ENCODE results near the gene CCDC85B.

CCDC85B gene

DNA sequence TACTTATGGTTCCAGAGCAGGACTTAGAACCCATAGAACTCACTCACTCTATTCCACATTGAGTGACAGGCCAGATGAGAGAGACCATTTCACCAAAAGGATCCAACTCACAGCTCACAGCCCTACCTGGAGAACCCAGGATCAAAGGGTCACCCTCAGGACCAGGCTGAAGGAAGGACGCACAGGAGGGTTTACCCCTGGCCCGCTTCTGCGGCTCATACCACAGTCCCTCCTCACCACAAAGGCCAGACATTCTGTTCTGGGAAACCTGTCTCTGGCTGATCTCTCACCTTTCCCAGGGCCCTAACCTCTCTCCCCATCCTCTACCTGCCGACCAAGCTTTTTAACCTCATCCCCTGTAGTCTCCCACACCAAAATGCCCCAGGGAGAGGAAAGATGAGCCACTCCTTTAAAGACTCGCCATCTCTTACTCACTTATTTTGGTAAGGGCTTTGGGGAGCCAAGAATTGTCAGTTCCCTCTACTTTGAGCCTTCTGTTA, 5.1 kb downstream of the CCDC85B start:
- TF ChIP-seq RAD21 (IDR thresholded peaks at IDR 0.05; ENCODE audit: low read depth) (no peak), EP300 (IDR thresholded peaks at IDR 0.05; ENCODE audit: borderline replicate concordance) (no peak)

GRCh38 chr11:65896034-65896999, 5.8 kb downstream of the CCDC85B start:
- TF ChIP-seq EP300 (IDR thresholded peaks at IDR 0.05; ENCODE audit: borderline replicate concordance) (no peak), TCF12 (IDR thresholded peaks at IDR 0.05; ENCODE audit: low read depth) (no peak), NFIC (IDR thresholded peaks at IDR 0.05) (no peak), MAX (IDR thresholded peaks at IDR 0.05) (no peak), TEAD4 (IDR thresholded peaks at IDR 0.05) (no peak), TAF1 (IDR thresholded peaks at IDR 0.05; ENCODE audit: low read depth) (no peak)

DNA sequence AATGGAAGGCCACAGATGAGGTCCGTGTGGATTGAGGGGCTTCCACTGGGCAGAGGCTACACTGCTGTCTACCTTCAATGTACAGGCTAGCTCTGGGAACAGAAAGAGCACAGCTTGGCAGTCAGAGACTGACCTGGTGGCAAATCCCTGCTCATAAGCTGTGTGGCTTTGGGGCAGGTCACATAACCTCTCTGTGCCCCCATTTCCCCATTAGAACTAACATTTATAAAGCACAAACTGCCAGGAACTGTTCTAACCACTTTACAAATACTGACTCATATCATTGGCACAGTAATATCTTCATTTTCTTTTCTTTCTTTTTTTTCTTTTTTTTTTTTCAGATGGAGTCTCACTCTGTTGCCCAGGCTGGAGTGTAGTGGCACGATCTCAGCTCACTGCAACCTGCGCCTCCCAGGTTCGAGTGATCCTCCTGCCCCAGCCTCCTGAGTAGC, 6.6 kb downstream of the CCDC85B start:
- TF ChIP-seq MAX (IDR thresholded peaks at IDR 0.05) (no peak), NFIC (IDR thresholded peaks at IDR 0.05) (no peak), FOXM1 (IDR thresholded peaks at IDR 0.05; ENCODE audit: borderline replicate concordance, low read depth) (no peak), TEAD4 (IDR thresholded peaks at IDR 0.05) (no peak), TCF12 (IDR thresholded peaks at IDR 0.05; ENCODE audit: low read depth) (no peak), YY1 (IDR thresholded peaks at IDR 0.05; ENCODE audit: low read depth) (no peak), EGR1 (IDR thresholded peaks at IDR 0.05) (no peak), TAF1 (IDR thresholded peaks at IDR 0.05; ENCODE audit: low read depth) (no peak), CEBPB (IDR thresholded peaks at IDR 0.05) (no peak), ZBTB7A (IDR thresholded peaks at IDR 0.05; ENCODE audit: low read depth) (no peak), CREB1 (IDR thresholded peaks at IDR 0.05; ENCODE audit: low read depth) (no peak), RAD21 (IDR thresholded peaks at IDR 0.05; ENCODE audit: low read depth) (no peak), EP300 (IDR thresholded peaks at IDR 0.05; ENCODE audit: borderline replicate concordance) (no peak), USF1 (IDR thresholded peaks at IDR 0.05) (no peak)
- TF ChIP-seq, protein P1, sequence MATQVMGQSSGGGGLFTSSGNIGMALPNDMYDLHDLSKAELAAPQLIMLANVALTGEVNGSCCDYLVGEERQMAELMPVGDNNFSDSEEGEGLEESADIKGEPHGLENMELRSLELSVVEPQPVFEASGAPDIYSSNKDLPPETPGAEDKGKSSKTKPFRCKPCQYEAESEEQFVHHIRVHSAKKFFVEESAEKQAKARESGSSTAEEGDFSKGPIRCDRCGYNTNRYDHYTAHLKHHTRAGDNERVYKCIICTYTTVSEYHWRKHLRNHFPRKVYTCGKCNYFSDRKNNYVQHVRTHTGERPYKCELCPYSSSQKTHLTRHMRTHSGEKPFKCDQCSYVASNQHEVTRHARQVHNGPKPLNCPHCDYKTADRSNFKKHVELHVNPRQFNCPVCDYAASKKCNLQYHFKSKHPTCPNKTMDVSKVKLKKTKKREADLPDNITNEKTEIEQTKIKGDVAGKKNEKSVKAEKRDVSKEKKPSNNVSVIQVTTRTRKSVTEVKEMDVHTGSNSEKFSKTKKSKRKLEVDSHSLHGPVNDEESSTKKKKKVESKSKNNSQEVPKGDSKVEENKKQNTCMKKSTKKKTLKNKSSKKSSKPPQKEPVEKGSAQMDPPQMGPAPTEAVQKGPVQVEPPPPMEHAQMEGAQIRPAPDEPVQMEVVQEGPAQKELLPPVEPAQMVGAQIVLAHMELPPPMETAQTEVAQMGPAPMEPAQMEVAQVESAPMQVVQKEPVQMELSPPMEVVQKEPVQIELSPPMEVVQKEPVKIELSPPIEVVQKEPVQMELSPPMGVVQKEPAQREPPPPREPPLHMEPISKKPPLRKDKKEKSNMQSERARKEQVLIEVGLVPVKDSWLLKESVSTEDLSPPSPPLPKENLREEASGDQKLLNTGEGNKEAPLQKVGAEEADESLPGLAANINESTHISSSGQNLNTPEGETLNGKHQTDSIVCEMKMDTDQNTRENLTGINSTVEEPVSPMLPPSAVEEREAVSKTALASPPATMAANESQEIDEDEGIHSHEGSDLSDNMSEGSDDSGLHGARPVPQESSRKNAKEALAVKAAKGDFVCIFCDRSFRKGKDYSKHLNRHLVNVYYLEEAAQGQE (IDR thresholded peaks at IDR 0.05; ENCODE audit: low read depth), result no peak

DNA sequence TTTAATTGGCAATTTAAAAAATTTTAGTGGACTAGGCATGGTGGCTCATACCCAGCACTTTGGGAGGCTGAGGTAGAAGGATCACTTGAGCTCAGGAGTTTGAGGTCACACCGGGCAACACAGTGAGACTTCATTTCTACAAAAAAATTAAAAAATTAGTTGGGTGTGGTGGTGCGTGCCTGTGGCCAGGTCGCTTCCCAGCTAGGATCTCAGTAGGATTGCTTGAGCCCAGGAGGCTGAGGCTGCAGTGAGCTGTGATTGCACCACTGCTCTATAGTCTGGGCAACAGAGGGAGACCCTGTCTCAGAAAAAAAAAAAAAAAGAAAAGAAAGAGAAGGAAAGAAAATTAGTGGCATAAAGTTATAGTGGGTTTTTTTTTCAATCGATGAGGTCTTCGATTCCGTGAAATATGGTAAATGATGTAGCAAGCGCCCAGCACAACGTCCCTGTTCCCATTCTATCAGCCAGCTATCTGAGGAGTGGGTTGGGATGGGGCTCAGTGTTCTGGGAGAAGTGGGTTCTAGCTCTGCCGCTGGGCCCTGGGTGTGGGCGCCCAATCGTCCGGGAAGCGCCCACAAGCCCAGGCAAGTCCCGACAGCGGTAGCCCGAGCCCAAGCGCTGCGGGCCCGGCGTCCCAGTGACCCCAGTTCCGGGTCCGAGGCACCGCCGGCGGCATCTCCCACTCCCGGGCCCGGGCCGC, 8.3 kb downstream of the CCDC85B start:
- TF ChIP-seq ZBTB7A (IDR thresholded peaks at IDR 0.05; ENCODE audit: low read depth) (no peak), TAF1 (IDR thresholded peaks at IDR 0.05; ENCODE audit: low read depth) (no peak), EGR1 (IDR thresholded peaks at IDR 0.05) (no peak), TCF12 (IDR thresholded peaks at IDR 0.05; ENCODE audit: low read depth) (no peak), NFIC (IDR thresholded peaks at IDR 0.05) (no peak), FOXM1 (IDR thresholded peaks at IDR 0.05; ENCODE audit: borderline replicate concordance, low read depth) (no peak), CREB1 (IDR thresholded peaks at IDR 0.05; ENCODE audit: low read depth) (no peak), EP300 (IDR thresholded peaks at IDR 0.05; ENCODE audit: borderline replicate concordance) (no peak), RAD21 (IDR thresholded peaks at IDR 0.05; ENCODE audit: low read depth) (no peak), TEAD4 (IDR thresholded peaks at IDR 0.05) (no peak), YY1 (IDR thresholded peaks at IDR 0.05; ENCODE audit: low read depth) (no peak), MAX (IDR thresholded peaks at IDR 0.05) (no peak)
- TF ChIP-seq, protein P1 (IDR thresholded peaks at IDR 0.05; ENCODE audit: low read depth), result no peak

GRCh38 chr11:65899356-65900124, 9.1 kb downstream of the CCDC85B start:
- TF ChIP-seq USF1 (IDR thresholded peaks at IDR 0.05) (peak; percentile 37; the same call in 1 of the 2 replicates), EGR1 (IDR thresholded peaks at IDR 0.05) (no peak), CEBPB (IDR thresholded peaks at IDR 0.05) (no peak), TEAD4 (IDR thresholded peaks at IDR 0.05) (no peak), ZBTB7A (IDR thresholded peaks at IDR 0.05; ENCODE audit: low read depth) (peak; percentile 64; the same call in 1 of the 2 replicates), RAD21 (IDR thresholded peaks at IDR 0.05; ENCODE audit: low read depth) (no peak), MAX (IDR thresholded peaks at IDR 0.05) (peak; percentile 93), YY1 (IDR thresholded peaks at IDR 0.05; ENCODE audit: low read depth) (no peak)
